Measurements from ENCODE around the gene TPRG1. TPM values are rescaled to one million over a fixed set of nuclear protein-coding genes. Genes with fewer than 3 reads are reported as not detected.

TPRG1 gene
- total RNA-seq, 4 donors from 2014 or later = 11.7 to 37.3 (median 14.8) TPM

DNA sequence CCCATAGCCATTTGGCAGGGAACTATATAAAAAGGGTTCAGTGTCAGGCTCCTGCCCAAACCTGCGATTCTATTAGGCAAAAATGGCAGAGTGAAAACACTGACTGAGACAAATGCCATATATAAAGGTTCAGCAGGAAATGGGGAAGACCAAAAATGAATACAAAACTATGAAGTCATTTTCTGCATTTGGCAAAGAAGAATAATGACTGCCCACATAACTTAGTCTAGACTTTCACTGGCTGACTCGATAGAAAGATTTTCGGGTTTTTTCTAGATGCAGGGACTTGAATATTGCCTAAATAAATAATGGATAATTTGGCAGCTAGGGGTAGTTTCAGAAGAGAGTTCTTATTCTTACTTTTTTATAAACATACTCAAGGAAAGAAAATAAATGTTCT is 178.0 kb downstream of the TPRG1 start:
- no peaks in the 10 kb centered on the region for H3K27me3 ChIP-seq
- 26 to 30% methylated on average over 3 of the region's 3 CpGs for WGBS, 2 donors
- H3K36me3 ChIP-seq = no peaks in the 10 kb centered on the region
- no peak overlapping the region for H3K4me3 ChIP-seq
- no peaks in the 10 kb centered on the region for H3K9me3 ChIP-seq
- no peak for DNase-seq (ENCODE audit: low spot score in 2 of 2)
- H3K4me1 ChIP-seq = peaks cover 0 to 3% (median 0%) of the 10 kb centered on the region in 4 donors
- H3K27ac ChIP-seq = no peak overlapping the region
- TF ChIP-seq POLR2A (IDR thresholded peaks at IDR 0.05) (no peak), EP300 (IDR thresholded peaks at IDR 0.05) (no peak)
- TF ChIP-seq, protein P1, sequence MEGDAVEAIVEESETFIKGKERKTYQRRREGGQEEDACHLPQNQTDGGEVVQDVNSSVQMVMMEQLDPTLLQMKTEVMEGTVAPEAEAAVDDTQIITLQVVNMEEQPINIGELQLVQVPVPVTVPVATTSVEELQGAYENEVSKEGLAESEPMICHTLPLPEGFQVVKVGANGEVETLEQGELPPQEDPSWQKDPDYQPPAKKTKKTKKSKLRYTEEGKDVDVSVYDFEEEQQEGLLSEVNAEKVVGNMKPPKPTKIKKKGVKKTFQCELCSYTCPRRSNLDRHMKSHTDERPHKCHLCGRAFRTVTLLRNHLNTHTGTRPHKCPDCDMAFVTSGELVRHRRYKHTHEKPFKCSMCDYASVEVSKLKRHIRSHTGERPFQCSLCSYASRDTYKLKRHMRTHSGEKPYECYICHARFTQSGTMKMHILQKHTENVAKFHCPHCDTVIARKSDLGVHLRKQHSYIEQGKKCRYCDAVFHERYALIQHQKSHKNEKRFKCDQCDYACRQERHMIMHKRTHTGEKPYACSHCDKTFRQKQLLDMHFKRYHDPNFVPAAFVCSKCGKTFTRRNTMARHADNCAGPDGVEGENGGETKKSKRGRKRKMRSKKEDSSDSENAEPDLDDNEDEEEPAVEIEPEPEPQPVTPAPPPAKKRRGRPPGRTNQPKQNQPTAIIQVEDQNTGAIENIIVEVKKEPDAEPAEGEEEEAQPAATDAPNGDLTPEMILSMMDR (IDR thresholded peaks at IDR 0.05) = no peak

DNA sequence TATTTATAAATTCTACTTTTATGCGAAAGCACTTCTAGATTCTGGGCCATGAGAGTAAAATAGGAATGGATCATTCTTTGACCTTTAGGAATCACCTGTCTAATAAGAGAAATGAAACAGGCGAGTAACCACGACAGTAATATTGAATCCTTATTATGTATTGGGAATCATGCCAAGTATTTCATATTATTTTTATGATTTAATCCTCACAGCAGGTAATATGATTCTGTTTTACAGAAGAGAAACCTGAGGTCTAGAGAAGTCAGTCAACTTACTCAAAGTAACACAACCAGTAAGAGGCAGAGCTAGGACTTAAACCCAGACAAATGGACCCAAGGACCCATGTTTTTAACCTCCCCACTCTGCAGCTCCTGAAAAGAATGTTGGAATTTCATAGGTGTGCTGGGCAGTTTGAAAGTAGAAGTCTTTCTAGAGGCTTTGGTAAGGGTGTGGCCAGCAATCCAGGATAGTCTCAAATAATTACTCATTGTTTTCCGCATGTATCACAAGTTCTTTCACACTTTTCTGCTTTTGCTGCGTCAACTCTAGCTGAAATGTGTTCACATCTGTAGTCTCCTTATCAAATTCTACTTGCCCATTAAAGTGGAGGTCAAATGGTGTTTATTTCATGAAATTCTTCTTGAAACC is 181.7 kb downstream of the TPRG1 start:
- H3K4me1 ChIP-seq = peaks cover 0 to 14% (median 2%) of the 10 kb centered on the region in 4 donors
- H3K27me3 ChIP-seq = no peaks in the 10 kb centered on the region
- H3K4me3 ChIP-seq = no peak overlapping the region
- no peak for DNase-seq (ENCODE audit: low spot score in 2 of 2)
- H3K36me3 ChIP-seq = no peaks in the 10 kb centered on the region
- H3K27ac ChIP-seq = no peak overlapping the region
- no peaks in the 10 kb centered on the region for H3K9me3 ChIP-seq
- TF ChIP-seq POLR2A (IDR thresholded peaks at IDR 0.05) (no peak), EP300 (IDR thresholded peaks at IDR 0.05) (no peak)
- TF ChIP-seq, protein P1 (IDR thresholded peaks at IDR 0.05) = no peak
- 92 to 98% methylated on average over 5 of the region's 5 CpGs for WGBS, 2 donors

DNA sequence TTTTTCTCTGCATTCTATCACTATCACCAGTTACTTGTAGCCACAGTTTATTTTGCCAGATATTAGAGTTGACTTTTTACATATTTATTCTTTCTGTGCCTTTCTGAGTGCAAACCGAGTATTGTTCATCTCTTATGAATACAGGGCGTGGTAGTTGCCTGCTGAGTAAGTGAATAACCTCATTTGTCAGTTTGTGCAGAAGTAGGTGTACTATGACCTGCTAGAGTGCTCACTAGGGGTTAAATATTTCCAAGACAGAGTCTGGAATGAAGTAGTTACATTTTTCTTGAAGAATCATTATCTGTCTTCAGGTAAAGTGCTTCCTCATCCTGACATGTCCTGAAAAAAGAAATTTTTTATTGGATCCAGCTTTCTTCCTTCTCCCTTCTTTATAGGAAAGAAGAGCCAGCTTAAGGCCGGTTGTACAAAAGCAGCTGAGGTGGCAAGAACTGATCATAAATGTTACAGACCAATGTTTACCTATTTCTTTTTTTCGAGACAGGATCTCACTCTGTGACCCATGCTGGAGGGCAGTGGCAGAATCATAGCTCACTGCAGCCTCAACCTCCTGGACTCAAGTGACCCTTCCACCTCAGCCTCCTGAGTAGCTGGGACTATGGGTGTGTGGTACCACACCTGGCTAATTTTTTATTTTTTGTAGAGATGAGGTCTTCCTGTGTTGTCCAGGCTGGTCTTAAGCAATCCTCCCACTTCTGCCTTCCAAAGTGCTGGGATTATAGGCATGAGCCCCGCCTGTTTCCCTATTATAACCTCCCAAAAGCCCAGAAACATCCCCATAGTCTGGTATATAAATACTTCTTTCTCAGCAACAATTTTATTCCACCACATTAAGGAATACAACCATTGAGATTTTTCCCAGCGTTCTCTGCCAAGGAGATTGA is 182.5 kb downstream of the TPRG1 start:
- no peaks in the 10 kb centered on the region for H3K9me3 ChIP-seq
- no peaks in the 10 kb centered on the region for H3K36me3 ChIP-seq
- WGBS, 2 donors = 81 to 88% methylated on average over 6 of the region's 6 CpGs
- H3K4me3 ChIP-seq = no peak overlapping the region
- TF ChIP-seq POLR2A (IDR thresholded peaks at IDR 0.05) = no peak
- TF ChIP-seq EP300 (IDR thresholded peaks at IDR 0.05) = no peak
- TF ChIP-seq, protein P1 (IDR thresholded peaks at IDR 0.05) = no peak
- DNase-seq (ENCODE audit: low spot score in 2 of 2) = no peak
- peaks cover 0 to 14% (median 2%) of the 10 kb centered on the region in 4 donors for H3K4me1 ChIP-seq
- peak overlapping the region in 1 of 4 donors; percentile 29 for H3K27ac ChIP-seq
- no peaks in the 10 kb centered on the region for H3K27me3 ChIP-seq

DNA sequence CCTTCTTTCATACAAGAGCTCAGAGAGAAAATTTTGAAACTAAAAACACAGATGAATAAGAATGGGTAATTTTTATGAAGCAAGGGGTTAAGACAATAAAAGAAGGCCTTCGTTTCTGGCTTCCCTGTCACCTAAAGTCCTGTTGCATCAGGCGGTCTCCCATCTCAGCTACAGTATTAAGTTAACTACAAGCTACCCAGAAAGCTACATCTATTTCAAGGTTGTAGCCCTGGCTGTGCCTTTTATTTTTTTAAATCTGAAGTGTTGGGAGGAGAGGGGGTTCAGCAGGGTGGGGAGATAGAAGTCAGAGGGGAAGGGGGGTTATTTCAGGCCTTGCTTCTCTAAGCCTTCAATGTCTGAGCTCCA is 183.3 kb downstream of the TPRG1 start:
- Histone ChIP-seq H3K27me3 (no peaks in the 10 kb centered on the region), H3K27ac (peak overlapping the region in 1 of 4 donors; percentile 29), H3K36me3 (no peaks in the 10 kb centered on the region), H3K4me3 (no peak overlapping the region), H3K9me3 (no peaks in the 10 kb centered on the region), H3K4me1 (peaks cover 0 to 20% (median 2%) of the 10 kb centered on the region in 4 donors)
- TF ChIP-seq, protein P1 (IDR thresholded peaks at IDR 0.05) = no peak
- TF ChIP-seq EP300 (IDR thresholded peaks at IDR 0.05) (no peak), POLR2A (IDR thresholded peaks at IDR 0.05) (no peak)
- 59 to 60% methylated on average over 2 of the region's 2 CpGs for WGBS, 2 donors
- DNase-seq (ENCODE audit: low spot score in 2 of 2) = no peak
